HEK293 (cell line): Measurements from ENCODE around the gene DEF6.

Experiments
- CTCF ChIA-PET: fragments of 350-600 bp; formaldehyde crosslinking; extraction: SDS; loops from one replicate; lab custom pipeline; 2021; ENCODE audit warnings: antibody characterized with exemption; lab: Yijun Ruan, JAX
- POLR2A ChIA-PET: fragments of 300-600 bp; formaldehyde crosslinking; extraction: SDS; loops from one replicate; lab custom pipeline; 2020; ENCODE audit warnings: antibody characterized with exemption, inconsistent platforms; lab: Yijun Ruan, JAX
- H3K27ac ChIP-seq: fragments of 200-500 bp; sonication (Bioruptor generic); 2 replicates; pipeline ENCODE4 v1.5.1; 2014; ENCODE audit warnings: low read depth, low read length, control low read depth, inconsistent platforms; ENCODE audit errors: extremely low read depth
- H3K36me3 ChIP-seq, 2 experiments: fragments of 200-500 bp in 1 of 2; sonication (Bioruptor generic) in 1 of 2; 1 replicate in 1 of 2; 2 replicates in 1 of 2; pipeline ENCODE4 v1.5.1; 2014 to 2017; ENCODE audit warnings: inconsistent platforms in 2 of 2, low read length in 2 of 2; ENCODE audit not compliant: control insufficient read depth in 2 of 2, insufficient read depth in 1 of 2
- H3K4me1 ChIP-seq: fragments of 200-500 bp; sonication (Bioruptor generic); 2 replicates; pipeline ENCODE4 v1.5.1; 2014; ENCODE audit warnings: mild to moderate bottlenecking, low read length, inconsistent platforms; ENCODE audit not compliant: control insufficient read depth, insufficient read depth
- H3K4me3 ChIP-seq: 2 replicates; pipeline ENCODE4 v1.5.1; 2011; ENCODE audit warnings: low read depth, mild to moderate bottlenecking, control low read depth, low read length, moderate library complexity
- H3K9me3 ChIP-seq: fragments of 200-500 bp; sonication (Bioruptor generic); 2 replicates; pipeline ENCODE4 v1.5.1; 2014; ENCODE audit warnings: low read depth, low read length, inconsistent platforms; ENCODE audit not compliant: control insufficient read depth, insufficient read depth
- GLIS2 ChIP-seq: fragments of 450-650 bp; formaldehyde crosslinking; IDR thresholded peaks from 2 replicates; pipeline ENCODE4 v1.5.1; 2016; ENCODE audit warnings: missing biosample characterization, missing genetic modification characterization
- HOXC10 ChIP-seq: sonication (generic); formaldehyde crosslinking; IDR thresholded peaks from 2 replicates; pipeline ENCODE4 v1.8.1; 2023; ENCODE audit warnings: mild to moderate bottlenecking, missing genetic modification reagents
- OSR2 ChIP-seq: fragments of 450-650 bp; formaldehyde crosslinking; IDR thresholded peaks from 2 replicates; pipeline ENCODE4 v1.5.1; 2016; ENCODE audit warnings: missing biosample characterization, missing genetic modification characterization
- PBX3 ChIP-seq: sonication (generic); formaldehyde crosslinking; IDR thresholded peaks from 2 replicates; pipeline ENCODE4 v1.8.1; 2022; ENCODE audit warnings: mild to moderate bottlenecking, moderate library complexity, missing genetic modification reagents
- PRDM4 ChIP-seq: fragments of 450-650 bp; formaldehyde crosslinking; IDR thresholded peaks from 2 replicates; pipeline ENCODE4 v1.5.1; 2017; ENCODE audit warnings: missing biosample characterization, missing genetic modification characterization
- SP3 ChIP-seq: fragments of 450-650 bp; formaldehyde crosslinking; IDR thresholded peaks from 2 replicates; pipeline ENCODE4 v1.5.1; 2016; ENCODE audit warnings: missing biosample characterization, missing genetic modification characterization
- YY1 ChIP-seq: fragments of 450-650 bp; formaldehyde crosslinking; IDR thresholded peaks from 2 replicates; pipeline ENCODE4 v1.5.1; 2018; ENCODE audit warnings: missing biosample characterization, missing genetic modification characterization
- ZBTB11 ChIP-seq: fragments of 450-650 bp; formaldehyde crosslinking; conservative IDR thresholded peaks from 2 replicates; pipeline ENCODE4 v1.5.1; 2016; ENCODE audit warnings: low read depth, missing biosample characterization, missing genetic modification characterization
- ZNF112 ChIP-seq: fragments of 450-650 bp; formaldehyde crosslinking; IDR thresholded peaks from 2 replicates; pipeline ENCODE4 v1.5.0; 2017; ENCODE audit warnings: missing biosample characterization, missing genetic modification characterization
- ZNF140 ChIP-seq: fragments of 450-650 bp; formaldehyde crosslinking; IDR thresholded peaks from 2 replicates; pipeline ENCODE4 v1.5.1; 2016; ENCODE audit warnings: missing biosample characterization, missing genetic modification characterization
- ZNF148 ChIP-seq: fragments of 450-650 bp; formaldehyde crosslinking; IDR thresholded peaks from 2 replicates; pipeline ENCODE4 v1.5.0; 2017; ENCODE audit warnings: missing biosample characterization, missing genetic modification characterization, borderline replicate concordance
- ZNF223 ChIP-seq: fragments of 450-650 bp; formaldehyde crosslinking; IDR thresholded peaks from 2 replicates; pipeline ENCODE4 v1.5.1; 2016; ENCODE audit warnings: missing biosample characterization, missing genetic modification characterization
- ZNF335 ChIP-seq: fragments of 450-650 bp; formaldehyde crosslinking; conservative IDR thresholded peaks from 2 replicates; pipeline ENCODE4 v1.5.1; 2016; ENCODE audit warnings: missing biosample characterization, missing genetic modification characterization
- ZNF501 ChIP-seq: fragments of 450-650 bp; formaldehyde crosslinking; IDR thresholded peaks from 2 replicates; pipeline ENCODE4 v1.5.1; 2016; ENCODE audit warnings: missing biosample characterization, missing genetic modification characterization
- ZNF518A ChIP-seq: fragments of 450-650 bp; formaldehyde crosslinking; conservative IDR thresholded peaks from 2 replicates; pipeline ENCODE4 v1.5.1; 2016; ENCODE audit warnings: low read depth, missing biosample characterization, missing genetic modification characterization
- ZNF560 ChIP-seq: fragments of 450-650 bp; formaldehyde crosslinking; IDR thresholded peaks from 2 replicates; pipeline ENCODE4 v1.5.1; 2017; ENCODE audit warnings: missing biosample characterization, missing genetic modification characterization, borderline replicate concordance
- ZNF610 ChIP-seq: fragments of 450-650 bp; formaldehyde crosslinking; IDR thresholded peaks from 2 replicates; pipeline ENCODE4 v1.5.1; 2016; ENCODE audit warnings: missing biosample characterization, missing genetic modification characterization, borderline replicate concordance
- ZNF76 ChIP-seq: fragments of 450-650 bp; formaldehyde crosslinking; IDR thresholded peaks from 2 replicates; pipeline ENCODE4; 2016; ENCODE audit warnings: low read depth, missing biosample characterization, missing genetic modification characterization, borderline replicate concordance
- ZNF785 ChIP-seq: fragments of 450-650 bp; formaldehyde crosslinking; IDR thresholded peaks from 2 replicates; pipeline ENCODE4 v1.5.1; 2016; ENCODE audit warnings: missing biosample characterization, missing genetic modification characterization

DEF6 gene

GRCh38 chr6:35259194-35259947 is 38.2 kb upstream of the DEF6 start, which contains the start of gene ZNF76:
Gene ZNF76, plus strand, starts transcription at chr6:35259735. Its CDS starts 21,417 bp downstream, at chr6:35281152.
- peak within 1 kb of the TSS; percentile 76 for H3K4me3 ChIP-seq
- peak within 1 kb of the TSS; percentile 85 for H3K27ac ChIP-seq
- H3K9me3 ChIP-seq = no peaks in the 10 kb centered on the region
- H3K4me1 ChIP-seq = peaks cover 3% of the 10 kb centered on the region; the same call in 1 of the 2 replicates
- CTCF ChIA-PET = interaction anchor here (0.5 to 5.7 kb wide), 6 partner anchors 10 to 207 kb away, joined by 3 to 64 read pairs (median 4); no protein-coding TSS in a partner anchor
- no peaks in the 10 kb centered on the region for H3K36me3 ChIP-seq
- POLR2A ChIA-PET = interaction anchor here (0.5 to 2.1 kb wide), 36 partner anchors 9 to 1267 kb away, joined by 3 to 24 read pairs (median 5); partner anchors contain the start of genes FANCE, RPL10A, RPS10 and SCUBE3
- TF ChIP-seq ZNF148 (peak; percentile 59; the same call in 1 of the 2 replicates), ZNF501 (tag by site-specific recombination) (peak; percentile 86), ZBTB11 (tag by site-specific recombination) (no peak), ZNF518A (tag by site-specific recombination) (peak; percentile 47), ZNF223 (tag by site-specific recombination) (0 out of 2 replicates have a peak, but pooled peaks have one; percentile 38), ZNF76 (tag by site-specific recombination) (peak; percentile 96), SP3 (peak; percentile 96), OSR2 (tag by site-specific recombination) (0 out of 2 replicates have a peak, but pooled peaks have one; percentile 19), ZNF335 (peak; percentile 80), PRDM4 (tag by site-specific recombination) (peak; percentile 76; the same call in 1 of the 2 replicates), ZNF140 (tag by site-specific recombination) (no peak), ZNF610 (tag by site-specific recombination) (peak; percentile 74), PBX3 (CRISPR knock-in tag) (peak; percentile 90; the same call in 1 of the 2 replicates), GLIS2 (peak; percentile 95), YY1 (tag by site-specific recombination) (peak; percentile 97), ZNF785 (tag by site-specific recombination) (peak; percentile 91), ZNF560 (tag by site-specific recombination) (no peak), HOXC10 (CRISPR knock-in tag) (no peak), ZNF112 (tag by site-specific recombination) (no peak)
